ENCODE results near the gene DENND1A.

GRCh38 chr9:123342247-123342646, 587.7 kb downstream of the DENND1A start:
- TF ChIP-seq CTCF (IDR thresholded peaks at IDR 0.05) (no peak), POLR2AphosphoS5 (IDR thresholded peaks at IDR 0.05) (no peak), EP300 (IDR thresholded peaks at IDR 0.05) (no peak)
